HG03135 (cell line): ENCODE results near the gene GALM.
"Not testable (repeated sequence)": the region's sequence is repeated elsewhere in the genome, so short reads cannot be mapped to it uniquely, and the experiment has no call there.

Source experiments
- ATAC-seq: cut with Tn5 transposase; IDR thresholded peaks from one replicate; pipeline ENCODE4 v1.9.1; 2021; ENCODE audit warnings: mild to moderate bottlenecking, moderate library complexity; ENCODE audit not compliant: unreplicated experiment

The GALM gene

DNA sequence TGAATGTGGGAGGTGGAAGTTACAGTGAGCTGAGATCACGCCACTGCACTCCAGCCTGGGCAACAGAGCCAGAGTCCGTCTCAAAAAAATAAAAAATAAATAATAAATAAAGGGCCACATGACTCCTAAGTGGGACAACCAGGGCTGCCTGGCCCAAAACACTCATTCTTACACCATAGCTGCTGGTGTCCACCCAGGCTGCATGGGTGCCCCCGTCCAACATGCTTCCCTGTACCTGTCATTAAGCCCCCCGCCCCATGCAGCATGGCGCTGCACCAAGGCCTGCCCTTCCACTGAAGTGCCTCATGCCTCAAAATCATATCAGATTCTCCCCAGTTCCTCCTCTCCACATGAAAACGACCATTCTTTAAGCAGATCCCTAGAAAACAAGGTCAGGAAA is 10.8 kb downstream of the GALM start:
- no peak for ATAC-seq

DNA sequence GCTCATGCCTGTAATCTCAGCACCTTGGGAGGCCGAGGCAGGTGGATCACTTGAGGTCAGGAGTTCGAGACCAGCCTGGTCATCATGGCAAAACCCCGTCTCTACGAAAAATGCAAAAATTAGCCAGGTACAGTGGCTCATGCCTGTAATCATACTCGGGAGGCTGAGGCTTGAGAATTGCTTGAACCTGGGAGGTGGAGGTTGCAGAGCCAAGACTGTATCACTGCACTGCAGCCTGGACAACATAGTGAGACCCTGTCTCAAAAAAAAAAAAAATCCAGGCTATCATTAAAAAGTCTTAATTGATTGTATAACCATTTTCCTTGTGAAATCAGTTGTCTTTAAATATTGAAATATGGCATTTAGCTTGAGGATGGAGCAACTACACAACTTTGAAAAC is 15.0 kb downstream of the GALM start:
- not testable (repeated sequence) for ATAC-seq

DNA sequence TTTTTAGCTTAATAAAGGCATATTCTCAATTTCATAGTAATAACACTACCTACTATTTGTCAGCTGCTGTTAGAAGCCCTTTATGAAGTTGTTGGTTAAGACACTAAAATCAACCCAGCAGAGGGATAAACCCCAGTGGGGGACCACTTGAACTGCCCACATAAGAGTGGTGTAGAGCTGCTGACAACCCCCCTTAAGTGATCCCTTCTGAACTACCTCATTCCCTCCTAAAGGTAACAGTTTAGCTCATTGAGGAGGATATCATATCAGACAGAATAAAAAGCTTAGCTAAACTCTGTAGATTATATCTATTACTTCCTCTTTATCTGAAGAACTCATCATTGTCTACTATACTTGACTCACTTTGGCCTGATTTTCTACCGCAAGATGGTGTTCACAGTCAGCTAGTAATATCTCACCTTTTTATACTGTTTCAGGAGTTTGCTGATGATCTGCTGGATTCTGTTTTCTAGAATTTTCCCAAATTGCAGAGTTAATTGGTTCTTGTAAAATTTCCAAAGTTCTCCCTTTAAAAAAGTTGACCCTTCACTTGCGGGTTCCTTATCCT is 16.2 kb downstream of the GALM start:
- ATAC-seq, result no peak

DNA sequence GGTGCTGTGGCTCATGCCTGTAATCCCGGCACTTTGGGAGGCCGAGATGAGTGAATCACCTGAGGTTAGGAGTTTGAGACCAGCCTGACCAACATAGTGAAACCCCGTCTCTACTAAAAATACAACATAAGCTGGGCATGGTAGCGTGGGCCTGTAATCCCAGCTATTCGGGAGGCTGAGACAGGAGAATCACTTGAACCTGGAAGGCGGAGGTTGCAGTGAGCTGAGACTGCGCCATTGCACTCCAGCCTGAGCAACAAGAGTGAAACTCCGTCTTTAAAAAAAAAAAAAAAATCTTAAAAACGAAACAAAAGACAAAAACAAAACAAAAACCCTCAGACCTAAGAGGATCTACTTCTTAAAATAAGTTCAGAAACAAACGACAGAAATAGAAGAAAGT is 16.7 kb downstream of the GALM start:
- ATAC-seq, result not testable (repeated sequence)

DNA sequence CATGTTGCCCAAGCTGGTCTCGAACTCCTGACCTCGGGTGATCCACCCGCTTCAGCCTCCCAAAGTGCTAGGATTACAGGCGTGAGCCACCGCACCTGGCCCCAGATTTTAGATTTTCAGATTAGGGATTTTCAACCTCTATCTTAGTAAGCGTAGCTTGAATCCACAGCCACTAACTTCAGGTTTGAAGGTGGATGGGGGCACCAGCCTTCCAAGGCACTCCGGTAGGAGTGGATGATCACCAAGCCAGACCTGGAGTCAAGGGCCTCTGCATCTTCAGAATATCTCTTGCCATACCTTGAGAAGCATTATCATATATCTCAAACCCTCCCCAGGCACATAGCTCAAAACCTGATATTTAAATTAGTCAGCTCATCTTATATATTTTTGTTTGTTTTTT is 17.9 kb downstream of the GALM start:
- ATAC-seq, result no peak

DNA sequence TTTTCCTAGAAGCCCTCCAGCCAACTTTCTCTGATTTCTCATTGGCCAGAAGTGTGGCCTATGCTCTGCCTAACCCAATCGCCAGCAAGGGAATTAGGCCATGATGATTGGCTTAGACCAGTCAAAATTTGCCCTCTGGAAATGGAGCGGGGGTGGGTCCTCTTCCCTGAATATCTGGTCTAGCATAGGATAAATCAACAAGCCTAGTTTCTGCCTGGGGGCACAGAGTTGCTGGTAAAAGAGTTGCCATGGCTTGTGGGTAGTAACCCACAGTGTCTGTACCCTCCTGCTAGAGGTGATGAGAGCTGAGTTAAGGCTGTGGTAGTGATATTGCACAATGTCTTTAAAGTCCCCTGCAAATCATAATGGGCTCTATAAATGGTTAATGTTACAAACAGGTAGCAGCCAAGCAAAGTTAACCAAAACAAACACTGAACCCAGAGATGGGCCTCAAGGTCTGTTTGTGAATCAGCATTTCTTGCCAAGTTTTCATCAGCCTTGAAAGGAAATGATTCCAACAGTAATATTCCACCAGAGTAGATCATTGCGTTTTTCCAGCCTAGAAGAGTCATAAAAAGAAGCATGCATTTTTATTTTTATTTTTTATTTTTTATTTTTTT is 19.3 kb downstream of the GALM start:
- ATAC-seq, result no peak

DNA sequence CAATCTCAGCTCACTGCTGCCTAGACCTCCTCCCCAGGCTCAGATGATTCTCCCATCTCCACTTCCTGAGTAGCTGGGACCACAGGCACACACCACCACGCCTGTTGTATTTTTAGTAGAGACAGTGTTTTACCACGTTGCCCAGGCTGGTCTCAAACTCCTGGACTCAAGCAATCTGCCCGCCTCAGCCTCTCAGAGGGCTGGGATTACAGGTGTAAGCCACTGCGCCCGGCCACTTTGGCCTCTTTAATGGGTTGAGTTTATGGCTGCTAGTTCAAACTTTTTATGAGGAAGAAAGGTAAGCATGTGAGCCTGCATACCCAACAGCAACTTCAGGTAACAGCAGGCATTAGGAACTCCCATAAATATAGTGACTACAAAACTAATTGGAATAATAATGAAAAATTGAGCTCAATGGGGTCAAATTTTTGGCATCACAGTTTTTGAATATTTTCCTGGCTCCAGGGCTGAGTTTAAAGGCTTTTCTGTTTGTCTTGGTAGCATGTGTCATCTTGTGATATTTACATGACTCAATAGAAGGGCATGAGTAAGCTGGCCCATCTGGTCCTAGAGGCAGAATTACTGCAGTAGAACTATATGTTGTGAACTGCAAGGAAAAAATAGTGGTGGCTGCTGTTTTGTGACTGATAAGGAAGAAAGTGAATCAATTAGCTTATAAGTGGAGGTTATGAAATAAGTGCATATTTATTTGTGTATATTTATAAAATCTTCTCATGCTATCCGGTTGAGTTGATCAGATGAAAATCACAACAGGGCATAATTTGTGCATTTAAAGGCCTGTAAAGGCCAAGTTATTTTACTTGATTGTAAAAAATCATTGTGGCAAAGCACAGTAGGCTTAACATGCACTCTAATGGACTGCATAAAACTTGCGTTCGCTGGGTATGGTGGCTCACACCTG is 24.8 kb downstream of the GALM start:
- no peak for ATAC-seq

DNA sequence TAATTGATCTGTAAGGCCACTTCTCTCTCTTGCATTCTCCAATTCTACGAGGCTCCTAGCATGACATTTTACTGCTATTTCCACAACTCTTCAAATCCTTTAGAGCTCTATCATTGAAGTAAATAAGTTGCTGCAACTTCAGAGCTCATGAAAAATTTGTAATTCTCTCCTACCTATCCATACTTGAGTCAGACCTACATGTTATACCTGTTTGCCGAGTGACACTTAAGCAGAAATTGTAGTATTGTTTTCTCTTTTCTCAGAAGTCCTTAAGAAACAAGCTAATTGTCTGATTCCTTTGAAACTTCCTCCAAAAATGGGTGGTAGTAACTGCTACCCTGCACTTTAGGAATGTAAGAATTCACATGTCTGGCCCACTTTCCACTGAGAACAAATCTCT is 26.1 kb downstream of the GALM start:
- no peak for ATAC-seq

DNA sequence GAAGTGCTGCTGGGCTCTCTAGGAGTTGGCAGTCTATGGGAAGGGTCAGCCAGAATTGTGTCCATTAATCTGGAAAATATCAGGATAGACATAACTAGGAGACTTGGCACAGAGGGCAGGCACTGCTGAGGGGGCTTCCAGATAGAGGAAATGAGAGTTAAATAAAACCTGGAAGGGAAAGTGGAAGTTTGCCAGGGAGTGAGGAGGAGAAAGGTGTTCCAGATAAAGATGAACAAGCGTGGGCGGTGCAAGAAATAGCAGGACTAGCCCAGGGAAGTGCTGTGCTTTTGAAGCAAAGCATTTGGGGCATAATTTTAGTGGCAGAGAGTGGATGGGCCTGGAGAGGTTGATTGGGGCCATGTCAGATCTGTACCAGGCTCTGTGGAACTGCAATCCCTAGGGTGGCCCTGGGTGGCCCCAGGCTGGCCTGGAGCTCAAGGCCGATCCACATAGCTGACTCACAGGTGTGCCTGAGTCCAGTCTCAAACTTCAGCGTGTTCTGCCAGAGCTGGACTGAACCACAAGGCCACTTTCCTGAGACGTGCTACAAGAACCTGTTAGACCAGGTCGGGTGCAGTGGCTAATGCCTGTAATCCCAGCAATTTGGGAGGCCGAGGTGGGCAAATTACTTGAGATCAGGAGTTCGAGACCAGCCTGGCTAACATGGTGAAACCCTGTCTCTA is 26.9 kb downstream of the GALM start:
- ATAC-seq, result no peak

DNA sequence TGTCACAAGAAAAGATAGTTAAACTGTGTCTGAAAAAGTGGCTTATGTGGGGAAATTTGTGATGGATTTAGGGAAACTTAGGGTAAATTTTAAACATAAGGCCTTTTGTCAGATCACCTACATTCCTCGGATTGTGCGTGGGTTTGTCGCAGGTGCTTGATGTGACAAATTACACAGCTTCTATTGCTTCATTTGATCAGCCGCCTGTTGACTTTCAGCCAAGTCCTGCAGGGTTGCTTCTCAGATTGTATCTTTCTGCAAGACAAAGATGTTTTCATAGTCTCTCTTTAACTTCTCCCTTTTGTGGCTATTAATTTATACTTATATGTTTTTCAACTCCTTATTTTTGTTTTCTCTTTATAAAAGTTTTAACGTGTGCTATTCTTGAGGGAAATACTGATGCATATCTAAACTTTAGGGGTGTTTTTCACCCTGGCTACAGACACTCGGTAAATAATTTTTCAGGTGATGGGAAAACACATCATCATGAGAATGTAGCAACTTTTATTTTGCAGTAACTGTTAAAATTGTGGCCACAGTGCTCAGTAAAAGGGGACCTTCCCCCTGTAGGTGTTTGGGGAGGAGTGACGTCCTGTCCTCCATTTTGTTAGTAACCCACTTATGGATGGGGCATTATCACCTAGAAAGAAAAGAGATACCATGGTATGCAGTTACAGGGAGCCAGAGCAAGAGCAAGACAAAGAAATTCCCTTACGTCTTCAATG is 31.4 kb downstream of the GALM start:
- no peak for ATAC-seq

DNA sequence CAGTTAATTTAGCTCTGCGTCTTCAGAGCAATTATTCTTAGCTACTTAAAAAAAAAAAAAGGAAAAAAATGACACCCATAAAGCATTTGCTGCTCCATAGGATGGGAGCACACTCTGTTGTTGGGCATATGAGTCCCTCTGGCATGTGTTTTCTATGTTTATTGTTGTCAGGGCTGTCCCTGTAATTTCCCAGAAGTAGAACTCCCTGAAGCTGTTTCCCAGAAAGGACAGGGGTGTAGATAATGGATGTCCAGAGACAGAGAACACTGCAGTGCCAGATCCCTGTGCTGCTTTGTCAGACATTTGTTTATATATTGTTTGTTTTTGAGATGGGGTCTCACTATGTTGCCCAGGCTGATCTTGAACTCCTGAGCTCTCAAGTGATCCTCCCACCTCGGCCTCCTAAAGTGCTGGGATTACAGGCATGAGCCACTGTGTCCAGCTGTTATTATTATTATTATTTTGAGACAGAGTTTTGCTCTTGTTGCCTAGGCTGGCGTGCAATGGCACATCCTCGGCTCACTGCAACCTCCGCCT is 32.6 kb downstream of the GALM start:
- no peak for ATAC-seq

DNA sequence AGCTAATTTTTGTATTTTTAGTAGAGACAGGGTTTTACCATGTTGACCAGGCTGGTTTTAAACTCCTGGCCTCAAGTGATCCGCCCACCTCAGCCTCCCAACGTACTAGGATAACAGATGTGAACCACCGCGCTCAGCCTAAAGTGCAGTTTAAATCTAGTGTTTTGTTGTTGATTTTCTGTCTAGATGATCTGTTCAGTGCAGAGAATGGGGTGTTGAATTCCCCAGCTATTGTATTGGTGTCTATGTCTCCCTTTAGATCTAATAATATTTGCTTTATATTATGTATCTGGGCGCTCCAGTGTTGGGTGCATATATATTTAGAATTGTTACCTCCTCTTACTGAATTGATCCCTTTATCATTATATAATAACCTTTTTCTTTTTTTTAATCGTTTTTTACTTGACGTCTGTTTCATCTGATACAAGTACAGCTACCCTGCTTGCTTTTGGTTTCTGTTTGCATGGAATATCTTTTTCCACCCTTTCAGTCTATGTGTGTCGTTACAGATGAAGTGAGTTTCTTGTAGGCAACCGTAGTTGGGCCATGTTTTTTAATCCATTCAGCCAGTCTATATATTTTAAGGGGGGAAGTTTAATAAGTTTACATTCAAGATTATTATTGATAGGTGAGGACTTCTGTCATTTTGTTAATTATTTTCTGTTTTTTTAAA is 34.3 kb downstream of the GALM start:
- no peak for ATAC-seq

DNA sequence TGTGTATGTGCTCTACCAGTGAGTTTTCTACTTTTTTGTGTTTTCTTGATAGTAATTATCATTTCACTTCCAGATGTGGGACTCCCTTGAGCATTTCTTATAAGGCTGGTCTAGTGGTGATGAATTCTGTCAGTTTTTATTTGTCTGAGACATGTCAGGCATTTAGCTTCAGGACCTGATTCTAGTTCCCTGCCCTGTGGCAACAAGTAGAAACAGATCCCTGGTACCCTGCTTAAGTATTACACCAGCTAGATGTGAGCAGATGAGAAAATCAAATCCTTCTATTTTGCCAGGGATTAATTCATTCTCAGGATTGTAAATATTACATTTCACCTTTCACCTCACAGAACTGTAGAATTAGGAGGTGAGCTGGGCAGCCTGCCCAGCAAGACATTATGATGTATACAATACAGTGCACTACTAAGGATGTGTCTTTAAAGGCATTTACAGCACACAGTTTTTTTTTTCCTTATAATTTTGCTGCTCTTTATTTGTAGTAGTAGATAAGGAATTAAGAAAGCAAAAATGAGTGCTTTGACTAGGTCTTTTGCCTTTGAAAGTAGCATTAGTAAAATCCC is 35.1 kb downstream of the GALM start:
- ATAC-seq, result no peak

DNA sequence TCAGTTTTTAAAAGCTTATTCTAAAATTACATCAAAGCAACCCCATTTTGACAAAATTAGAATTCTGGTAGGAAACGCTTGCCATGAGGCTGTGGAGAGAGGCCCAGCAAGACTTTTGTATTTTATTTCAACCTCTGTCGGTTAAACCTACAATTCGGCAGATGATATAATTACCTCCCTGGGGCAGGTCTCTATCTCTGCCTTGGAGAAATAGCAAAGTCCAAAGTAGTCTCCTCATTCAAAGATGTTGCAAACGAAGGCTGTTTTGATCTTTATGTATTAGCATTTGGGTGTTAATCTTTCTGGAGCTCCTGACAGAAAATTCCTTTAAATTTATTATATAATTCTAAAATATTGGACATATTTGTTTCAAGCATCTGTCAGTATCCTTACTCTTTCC is 35.6 kb downstream of the GALM start:
- ATAC-seq, result no peak

DNA sequence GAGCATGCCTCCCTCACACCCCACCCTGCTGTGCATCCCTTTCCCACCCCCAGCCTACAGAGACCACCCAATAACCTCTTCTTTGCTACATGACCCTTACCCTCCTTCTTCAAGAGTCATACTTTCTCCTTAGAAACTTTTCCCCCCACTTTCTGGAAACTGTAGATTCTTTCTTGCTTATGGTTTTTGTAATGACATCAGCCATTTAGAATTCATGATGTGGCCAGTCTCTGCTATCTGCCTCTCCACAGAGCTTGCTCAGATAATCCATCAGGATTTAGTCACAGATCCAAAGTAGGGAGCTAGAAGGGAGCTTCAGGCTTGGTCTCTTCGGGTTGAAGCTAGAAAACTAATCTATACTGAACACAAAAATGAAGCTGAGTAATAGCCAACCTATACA is 36.5 kb downstream of the GALM start:
- ATAC-seq, result no peak

DNA sequence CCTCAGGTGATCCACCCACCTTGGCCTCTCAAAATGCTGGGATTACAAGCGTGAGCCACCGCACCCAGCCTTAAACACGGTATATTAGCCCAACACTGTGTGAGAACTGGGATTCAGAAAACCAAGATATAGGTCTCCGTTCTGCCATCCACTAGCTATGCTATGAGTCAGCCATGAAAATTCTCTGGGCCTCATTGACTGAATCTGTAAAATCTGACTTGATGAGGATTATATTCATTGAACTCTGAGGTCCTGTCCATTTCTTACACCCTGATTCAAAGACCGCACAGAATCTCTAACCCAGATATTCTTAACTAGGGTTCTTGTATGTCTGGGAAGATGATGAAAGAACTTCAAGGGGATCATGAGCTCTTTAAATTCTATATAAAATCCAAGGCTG is 37.4 kb downstream of the GALM start:
- ATAC-seq, result not testable (repeated sequence)

DNA sequence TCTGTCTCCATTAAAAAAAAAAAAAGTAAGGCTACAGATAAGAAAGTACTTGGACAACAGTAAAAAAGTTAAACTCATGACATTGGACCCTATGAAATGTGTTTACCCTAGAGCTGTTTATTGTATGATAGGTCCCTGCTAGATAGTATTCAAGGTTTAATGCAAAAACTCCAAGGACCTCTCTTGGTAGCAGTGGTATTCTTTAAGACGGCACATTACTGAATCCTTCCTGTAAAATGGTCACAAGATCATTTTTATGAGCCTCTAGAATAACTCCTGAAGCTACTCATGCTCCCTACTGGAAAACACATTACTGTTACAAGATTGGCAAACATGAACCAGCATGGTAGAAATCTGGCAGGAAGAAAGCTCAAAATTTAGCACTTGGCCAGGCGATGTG is 38.8 kb downstream of the GALM start:
- ATAC-seq, result no peak

DNA sequence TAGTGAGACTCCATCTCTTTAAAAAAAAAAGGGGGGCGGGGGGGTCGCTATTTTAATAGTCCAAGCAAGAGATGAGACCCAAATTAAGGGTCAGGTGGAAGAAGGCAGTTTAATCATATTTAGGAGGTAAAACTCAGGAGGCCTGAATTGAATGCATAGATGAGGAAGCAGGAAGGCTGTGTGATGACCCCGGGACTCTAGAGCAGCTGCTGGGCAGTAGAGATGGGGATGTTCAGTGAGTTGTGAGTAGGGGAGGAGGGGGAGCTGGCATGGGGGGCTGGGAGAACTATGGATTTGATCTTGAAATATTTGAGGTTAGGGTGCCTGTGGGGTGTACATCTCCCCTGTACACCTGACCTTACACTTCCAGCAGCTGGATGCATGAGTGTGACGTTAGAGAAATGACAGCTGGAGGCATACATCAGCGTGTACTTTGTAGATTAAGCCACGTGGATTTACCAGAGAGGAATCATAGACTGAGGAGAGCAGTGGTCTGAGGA is 41.0 kb downstream of the GALM start:
- ATAC-seq, result no peak

DNA sequence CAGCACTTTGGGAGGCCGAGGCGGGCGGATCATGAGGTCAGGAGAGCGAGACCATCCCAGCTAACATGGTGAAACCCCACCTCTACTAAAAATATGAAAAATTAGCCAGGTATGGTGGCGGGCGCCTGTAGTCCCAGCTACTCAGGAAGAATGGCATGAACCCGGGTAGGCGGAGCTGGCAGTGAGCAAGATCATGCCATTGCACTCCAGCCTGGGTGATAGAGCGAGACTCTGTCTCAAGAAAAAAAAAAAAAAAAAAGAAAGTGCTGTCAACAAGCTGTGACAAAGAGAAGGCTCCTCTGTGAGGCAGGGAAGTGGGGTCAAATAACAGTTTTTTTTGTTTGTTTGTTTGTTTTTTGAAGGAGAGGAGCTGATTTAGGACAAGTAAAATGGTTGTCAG is 42.6 kb downstream of the GALM start:
- not testable (repeated sequence) for ATAC-seq
